ENCODE data around the gene DNAH1.

DNAH1 gene

GRCh38 chr3:52438104-52438376 lies 121.9 kb downstream of the DNAH1 start:
- DNase-seq: no peak

GRCh38 chr3:52438579-52439425 lies 122.7 kb downstream of the DNAH1 start:
- no peak for DNase-seq

DNA sequence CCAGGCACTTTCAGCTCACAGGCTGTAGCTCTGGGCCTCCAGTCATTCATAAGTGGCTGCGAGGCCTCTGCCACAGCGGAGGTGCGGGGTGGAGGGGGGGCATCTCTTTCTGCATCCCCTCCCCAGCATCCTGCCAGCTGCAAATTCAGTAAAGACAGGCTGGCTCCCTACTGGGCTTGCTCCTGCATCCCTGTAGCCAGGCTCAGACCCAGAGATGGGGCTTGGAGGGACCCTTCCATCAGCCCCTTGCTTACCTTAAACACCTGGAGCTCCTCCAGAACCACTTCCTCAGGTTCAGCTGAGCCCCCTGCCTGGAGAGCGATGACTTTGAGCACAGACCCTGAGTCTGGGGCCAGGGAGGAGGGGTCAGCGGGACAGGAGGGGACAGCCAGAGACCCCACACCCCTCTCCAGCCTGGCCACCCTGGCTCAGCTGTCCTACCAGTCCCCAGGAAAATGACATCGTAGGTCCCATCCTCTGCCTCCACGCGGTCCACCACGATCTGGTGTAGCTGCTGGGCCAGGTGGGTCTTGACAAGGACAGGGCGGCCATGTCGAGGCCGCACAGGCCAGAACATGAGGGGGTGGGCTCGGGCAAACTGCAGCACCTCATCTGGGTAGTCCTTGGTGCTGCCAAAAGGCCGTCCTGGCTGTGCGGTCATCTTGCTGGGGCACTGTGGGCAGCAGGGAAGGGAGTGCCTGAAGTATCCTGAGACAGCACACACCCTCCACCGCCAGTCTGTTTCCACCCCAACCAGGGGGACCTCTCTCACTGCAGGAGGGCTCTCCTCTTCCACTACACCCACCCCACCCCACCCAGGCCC lies 123.5 kb downstream of the DNAH1 start:
- no peak for DNase-seq

- DNase-seq: no peak
Measured at GRCh38 chr3:52440249-52440551, 124.1 kb downstream of the DNAH1 start.

- no peak for DNase-seq
Measured at GRCh38 chr3:52440671-52441070, 124.6 kb downstream of the DNAH1 start.

GRCh38 chr3:52441091-52441771 lies 125.1 kb downstream of the DNAH1 start:
- no peak for DNase-seq

- no peak for DNase-seq
Measured at GRCh38 chr3:52441772-52442332, 125.7 kb downstream of the DNAH1 start.

- DNase-seq: no peak
Measured at GRCh38 chr3:52442409-52443267, 126.5 kb downstream of the DNAH1 start.

GRCh38 chr3:52443268-52443610 lies 127.1 kb downstream of the DNAH1 start:
- DNase-seq: no peak

GRCh38 chr3:52443791-52444687 lies 127.9 kb downstream of the DNAH1 start:
- DNase-seq: no peak

DNA sequence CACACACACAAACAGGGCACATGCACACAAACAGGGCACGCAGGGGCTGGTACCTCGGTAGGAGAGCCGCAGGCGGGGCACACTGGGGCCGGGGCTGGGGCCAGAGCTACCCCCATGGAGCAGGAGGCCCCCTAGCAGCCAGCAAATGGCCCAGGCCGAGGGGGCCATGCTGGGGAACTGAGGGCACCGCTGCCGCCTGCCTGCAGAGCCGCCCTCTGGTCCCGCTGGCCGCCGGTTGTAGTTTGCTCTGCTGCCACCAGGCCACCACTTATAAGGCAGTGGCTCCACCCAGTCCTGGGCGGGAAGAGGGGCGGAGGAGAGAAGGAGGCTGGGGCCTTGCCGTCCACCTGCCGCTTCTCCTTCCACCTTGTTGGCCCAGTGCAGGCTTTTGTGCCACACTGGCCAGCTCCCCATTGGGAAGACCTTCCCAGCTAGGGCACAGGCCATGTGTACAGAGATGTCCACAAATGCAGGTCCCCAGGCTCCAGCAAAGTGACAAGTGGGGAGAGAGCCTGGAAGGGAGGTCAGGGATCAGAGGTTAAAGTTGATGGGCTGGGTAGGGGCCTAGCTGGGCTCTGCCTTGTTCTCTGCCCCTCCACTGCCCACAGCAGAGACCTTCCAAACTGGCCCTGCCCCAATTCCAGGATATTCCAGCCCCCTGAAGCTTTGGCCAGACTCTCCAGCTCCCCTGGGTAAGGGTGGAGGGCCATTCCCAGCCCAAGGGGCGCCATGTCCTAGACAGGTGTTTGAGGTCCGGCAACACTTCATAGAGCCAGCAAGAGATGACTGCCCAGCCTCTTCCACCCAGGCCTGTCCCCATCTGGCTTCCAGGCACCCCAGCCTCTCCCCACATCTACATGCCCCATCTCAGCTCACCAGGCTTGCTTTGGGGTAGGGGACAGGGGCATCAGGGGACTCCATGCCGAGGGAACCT lies 129.0 kb downstream of the DNAH1 start, which contains the start of gene SEMA3G:
SEMA3G (minus strand) TSS at position 244 of the 934 bp plus-strand sequence; CDS start at position 168, 76 bp downstream.
- DNase-seq: peak; percentile 80

GRCh38 chr3:52446042-52446441 lies 129.9 kb downstream of the DNAH1 start:
- DNase-seq: no peak

- peak; percentile 83 for DNase-seq
Measured at GRCh38 chr3:52446631-52447511, 130.8 kb downstream of the DNAH1 start.

- no peak for DNase-seq
Measured at GRCh38 chr3:52447512-52448355, 131.6 kb downstream of the DNAH1 start.

All from CD4-positive, alpha-beta T cell treated with Interleukin-10 for 1 hour (primary cell).